B cell (primary cell): ENCODE measurements around the gene AFG1L. TPM values are rescaled to one million over a fixed set of nuclear protein-coding genes. Genes with fewer than 3 reads are reported as not detected.
A peak's percentile ranks its signal among the peaks of the same experiment; 100 is the strongest.
"Not testable (repeated sequence)": the region's sequence is repeated elsewhere in the genome, so short reads cannot be mapped to it uniquely, and the experiment has no call there.

Experiments
- ATAC-seq: fragments of 200-7000 bp; cut with Tn5 transposase; one replicate; pipeline ENCODE4 v1.10.0; 2021; ENCODE audit warnings: low read depth, mild to moderate bottlenecking, moderate number of reproducible peaks, moderate library complexity
- CTCF ChIA-PET: fragments of 350-600 bp; sonication (Branson Sonifier 250); formaldehyde crosslinking; loops from one replicate; lab custom pipeline; 2021; ENCODE audit warnings: antibody characterized with exemption, inconsistent platforms; lab: Charles Lee
- POLR2A ChIA-PET: fragments of 350-600 bp; sonication (Branson Sonifier 250); formaldehyde crosslinking; loops from one replicate; lab custom pipeline; 2021; ENCODE audit warnings: antibody characterized with exemption; lab: Charles Lee
- DNase-seq: peaks from one replicate; pipeline ENCODE4 v3.0.0; 2013
- H2AFZ ChIP-seq: 2 replicates; pipeline ENCODE4 v1.6.1; 2012; ENCODE audit warnings: mild to moderate bottlenecking, low read depth, low read length; ENCODE audit not compliant: insufficient read depth, poor library complexity, severe bottlenecking
- H3K27ac ChIP-seq, 2 donors: 1 replicate in 1 of 2; 2 replicates in 1 of 2; pipeline ENCODE4 v1.5.1; 2012 to 2013; ENCODE audit warnings: low read length in 2 of 2, mild to moderate bottlenecking in 2 of 2, moderate library complexity in 1 of 2
- H3K27me3 ChIP-seq, 4 experiments: fragments of 200-600 bp in 1 of 4; sonication (generic) in 1 of 4; replicated peaks in 1 of 4; 1 replicate in 2 of 4; 2 replicates in 2 of 4; pipeline versions ENCODE4 v1.6.1 to v1.7.0; 2013 to 2016; ENCODE audit warnings: low read length in 3 of 4, mild to moderate bottlenecking in 2 of 4, mixed read lengths in 1 of 4, moderate library complexity in 1 of 4; ENCODE audit not compliant: insufficient read depth in 4 of 4, control insufficient read depth in 3 of 4; ENCODE audit errors: control extremely low read depth in 1 of 4
- H3K36me3 ChIP-seq, 2 experiments: replicated peaks in 1 of 2; 1 replicate in 1 of 2; 2 replicates in 1 of 2; pipeline versions ENCODE4 v1.6.1 to v1.7.1; 2013; ENCODE audit warnings: low read length in 1 of 2; ENCODE audit not compliant: insufficient read depth in 2 of 2, control insufficient read depth in 1 of 2; ENCODE audit errors: control extremely low read depth in 1 of 2, extremely low read depth in 1 of 2
- H3K4me1 ChIP-seq, 2 donors: fragments of 200-600 bp in 1 of 2; sonication (generic) in 1 of 2; 1 replicate in 1 of 2; 2 replicates in 1 of 2; pipeline versions ENCODE4 v1.5.1 to v1.6.1; 2013 to 2017; ENCODE audit warnings: low read length in 2 of 2; ENCODE audit not compliant: control insufficient read depth in 2 of 2, insufficient read depth in 2 of 2
- H3K4me2 ChIP-seq: replicated peaks from 2 replicates; pipeline ENCODE3; 2012; ENCODE audit warnings: mild to moderate bottlenecking, low read depth, low read length; ENCODE audit not compliant: poor library complexity, severe bottlenecking
- H3K4me3 ChIP-seq, 5 experiments: fragments of 200-600 bp in 1 of 5; sonication (generic) in 1 of 5; 1 replicate in 3 of 5; 2 replicates in 2 of 5; pipeline versions ENCODE4 v1.5.1 to v1.7.0; 2011 to 2016; ENCODE audit warnings: low read length in 4 of 5, mild to moderate bottlenecking in 4 of 5, low read depth in 2 of 5, control low read depth in 1 of 5, moderate library complexity in 1 of 5; ENCODE audit not compliant: insufficient read depth in 1 of 5; ENCODE audit errors: control extremely low read depth in 1 of 5, extremely low read depth in 1 of 5
- H3K79me2 ChIP-seq: fragments of 200-600 bp; sonication (generic); one replicate; pipeline ENCODE4 v1.6.0; 2016; ENCODE audit warnings: low read length; ENCODE audit not compliant: control insufficient read depth, insufficient read depth
- H3K9ac ChIP-seq: fragments of 200-600 bp; sonication (generic); 2 replicates; pipeline ENCODE4 v1.6.1; 2017; ENCODE audit warnings: mild to moderate bottlenecking, low read length, moderate library complexity
- H3K9me3 ChIP-seq, 3 donors: one replicate each; pipeline versions ENCODE4 v1.6.1 to v1.7.1; 2013; ENCODE audit warnings: low read length in 2 of 3; ENCODE audit not compliant: control insufficient read depth in 2 of 3, insufficient read depth in 1 of 3; ENCODE audit errors: control extremely low read depth in 1 of 3
- H4K20me1 ChIP-seq: 2 replicates; pipeline ENCODE4 v1.6.0; 2012; ENCODE audit warnings: mild to moderate bottlenecking, low read length; ENCODE audit not compliant: insufficient read depth, control insufficient read depth, poor library complexity, severe bottlenecking
- H3K27ac Mint-ChIP-seq: one replicate; pipeline ENCODE4 v1.8.0; 2021; ENCODE audit warnings: mixed read lengths
- H3K27me3 Mint-ChIP-seq: one replicate; pipeline ENCODE4 v1.8.0; 2021; ENCODE audit warnings: mixed read lengths
- H3K4me1 Mint-ChIP-seq: one replicate; pipeline ENCODE4 v1.8.0; 2021; ENCODE audit warnings: mixed read lengths
- H3K4me3 Mint-ChIP-seq: one replicate; pipeline ENCODE4 v1.8.0; 2021; ENCODE audit warnings: mixed read lengths
- H3K9me3 Mint-ChIP-seq: one replicate; pipeline ENCODE4 v1.8.0; 2022; ENCODE audit warnings: mixed read lengths; ENCODE audit not compliant: insufficient read depth
- EZH2 ChIP-seq: IDR thresholded peaks from 2 replicates; pipeline ENCODE4 v1.6.1; 2012; ENCODE audit warnings: borderline replicate concordance, low read depth, mild to moderate bottlenecking, moderate library complexity, low read length; ENCODE audit not compliant: insufficient read depth, poor library complexity, severe bottlenecking
- WGBS: methylation state at CpG from one replicate; pipeline ENCODE4 v1.1.5; 2013; ENCODE audit warnings: missing lambda C conversion rate; ENCODE audit not compliant: insufficient coverage; 5-methylcytosine and 5-hydroxymethylcytosine counted together
- intact Hi-C: fragments of 100-400 bp; cut with micrococcal nuclease; formaldehyde crosslinking; loops from one replicate; pipeline ENCODE4 v1.10.0; 2022
- polyA plus RNA-seq: library from polyadenylated mRNA; depleted of rRNA; stranded (reverse); fragments of >200 nt; gene quantifications from 2 replicates; pipeline ENCODE4 v1.2.3, GENCODE V29; 2012
- total RNA-seq, 2 donors: library from RNA; stranded (reverse); fragments of 120-200 nt in 1 of 2; gene quantifications; 1 replicate in 1 of 2; 2 replicates in 1 of 2; pipeline versions ENCODE4 v1.2.3 to v1.2.4, GENCODE V29; 2013 to 2022
- TF ChIP-seq, protein P1 (sequence below): fragments of 200-600 bp; IDR thresholded peaks from one replicate; pipeline ENCODE4 v1.8.0; 2022; ENCODE audit warnings: antibody characterized with exemption, mild to moderate bottlenecking

AFG1L gene
- total and polyA plus RNA-seq, 2 donors (not counting 1 experiment from before 2014, with no cell fraction given): 1.8 to 14.2 TPM

DNA sequence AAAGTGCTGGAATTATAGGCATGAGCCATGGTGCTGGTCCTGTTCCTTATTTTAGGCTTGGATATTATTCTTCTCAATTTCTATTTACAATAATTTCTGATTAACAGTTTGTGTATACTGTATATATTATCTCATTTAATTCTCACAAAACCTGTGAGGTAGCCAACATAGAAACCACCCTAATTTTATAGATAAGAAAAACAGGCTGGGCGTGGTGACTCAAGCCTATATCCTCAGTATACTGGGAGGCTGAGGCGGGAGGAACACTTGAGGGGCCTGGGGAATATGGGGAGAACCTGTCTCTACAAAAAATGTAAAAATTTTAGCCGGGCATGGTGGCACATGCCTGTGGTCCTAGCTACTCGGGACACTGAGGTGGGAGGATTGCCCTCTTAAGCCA, 3.8 kb upstream of the AFG1L start:
- no peak overlapping the region for H3K9ac ChIP-seq
- no peak for ATAC-seq
- TF ChIP-seq, protein P1, sequence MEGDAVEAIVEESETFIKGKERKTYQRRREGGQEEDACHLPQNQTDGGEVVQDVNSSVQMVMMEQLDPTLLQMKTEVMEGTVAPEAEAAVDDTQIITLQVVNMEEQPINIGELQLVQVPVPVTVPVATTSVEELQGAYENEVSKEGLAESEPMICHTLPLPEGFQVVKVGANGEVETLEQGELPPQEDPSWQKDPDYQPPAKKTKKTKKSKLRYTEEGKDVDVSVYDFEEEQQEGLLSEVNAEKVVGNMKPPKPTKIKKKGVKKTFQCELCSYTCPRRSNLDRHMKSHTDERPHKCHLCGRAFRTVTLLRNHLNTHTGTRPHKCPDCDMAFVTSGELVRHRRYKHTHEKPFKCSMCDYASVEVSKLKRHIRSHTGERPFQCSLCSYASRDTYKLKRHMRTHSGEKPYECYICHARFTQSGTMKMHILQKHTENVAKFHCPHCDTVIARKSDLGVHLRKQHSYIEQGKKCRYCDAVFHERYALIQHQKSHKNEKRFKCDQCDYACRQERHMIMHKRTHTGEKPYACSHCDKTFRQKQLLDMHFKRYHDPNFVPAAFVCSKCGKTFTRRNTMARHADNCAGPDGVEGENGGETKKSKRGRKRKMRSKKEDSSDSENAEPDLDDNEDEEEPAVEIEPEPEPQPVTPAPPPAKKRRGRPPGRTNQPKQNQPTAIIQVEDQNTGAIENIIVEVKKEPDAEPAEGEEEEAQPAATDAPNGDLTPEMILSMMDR: no peak
- TF ChIP-seq EZH2: no peak
- no peak for DNase-seq
- H3K27me3 ChIP-seq: no peaks in the 10 kb centered on the region
- Mint-ChIP-seq H3K27me3 (no peaks in the 10 kb centered on the region), H3K4me1 (peaks cover 25% of the 10 kb centered on the region), H3K4me3 (no peak overlapping the region), H3K27ac (no peak overlapping the region), H3K9me3 (no peaks in the 10 kb centered on the region)
- H3K4me2 ChIP-seq: no peak overlapping the region
- WGBS: 88% methylated on average over 4 of the region's 4 CpGs
- H3K4me3 ChIP-seq: no peak overlapping the region
- no peak overlapping the region for H3K27ac ChIP-seq
- H4K20me1 ChIP-seq: no peaks in the 10 kb centered on the region
- peaks cover 0 to 4% (median 0%) of the 10 kb centered on the region in 3 donors for H3K9me3 ChIP-seq
- CTCF ChIA-PET: interaction anchor here (0.7 kb wide), 1 partner anchor 596 kb away, joined by 5 read pairs; no protein-coding TSS in a partner anchor
- H3K4me1 ChIP-seq: peaks cover 12 to 16% of the 10 kb centered on the region in 2 donors
- intact Hi-C loops: loop anchor here (10.0 kb wide), 1 partner anchor 216 kb away; the partner anchor contains the start of gene OSTM1
- H3K36me3 ChIP-seq: no peaks in the 10 kb centered on the region
- POLR2A ChIA-PET: no interaction called here
- no peak overlapping the region for H2AFZ ChIP-seq
- peaks cover 10% of the 10 kb centered on the region for H3K79me2 ChIP-seq

DNA sequence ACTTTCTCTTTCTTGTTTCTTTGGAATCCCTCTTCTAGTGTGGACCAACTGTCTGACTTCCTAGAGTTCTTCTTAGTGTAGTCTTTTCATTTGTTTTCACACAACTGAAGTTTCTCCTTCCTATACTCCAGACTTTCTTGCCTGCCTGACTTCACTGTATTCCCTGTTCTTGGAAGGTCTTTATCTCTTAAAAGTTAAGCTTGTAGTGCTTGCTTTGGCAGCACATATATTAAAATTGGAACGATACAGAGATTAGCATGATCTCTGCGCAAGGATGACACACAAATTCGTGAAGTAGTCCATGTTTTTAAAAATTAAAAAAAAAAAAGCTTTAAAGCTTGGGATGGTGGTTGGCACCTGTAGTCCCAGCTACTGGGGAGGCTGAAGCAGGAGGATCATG, 2.3 kb upstream of the AFG1L start:
- H3K9me3 ChIP-seq, H3K79me2 ChIP-seq, H3K4me3 ChIP-seq, ATAC-seq, H3K36me3 ChIP-seq, H3K4me2 ChIP-seq, DNase-seq, POLR2A ChIA-PET, H2AFZ ChIP-seq, H3K27me3 ChIP-seq, H3K9me3 Mint-ChIP-seq, H3K9ac ChIP-seq, H3K27ac ChIP-seq, H3K27me3 Mint-ChIP-seq, H4K20me1 ChIP-seq: not testable (repeated sequence)
- CTCF ChIA-PET: interaction anchor here (1.2 kb wide), 1 partner anchor 29 kb away, joined by 5 read pairs; no protein-coding TSS in a partner anchor
- no CpG with 5 or more reads among the region's 3 CpGs for WGBS
- peak overlapping the region; percentile 18 for H3K4me3 Mint-ChIP-seq
- peak overlapping the region; percentile 65 for H3K27ac Mint-ChIP-seq
- H3K4me1 Mint-ChIP-seq: peaks cover 22% of the 10 kb centered on the region
- peaks cover 12 to 16% of the 10 kb centered on the region in 2 donors for H3K4me1 ChIP-seq
- intact Hi-C loops: loop anchor here (10.0 kb wide), 1 partner anchor 218 kb away; the partner anchor contains the start of gene OSTM1
